ENCODE data around the gene CPT1A.

Gene CPT1A

DNA sequence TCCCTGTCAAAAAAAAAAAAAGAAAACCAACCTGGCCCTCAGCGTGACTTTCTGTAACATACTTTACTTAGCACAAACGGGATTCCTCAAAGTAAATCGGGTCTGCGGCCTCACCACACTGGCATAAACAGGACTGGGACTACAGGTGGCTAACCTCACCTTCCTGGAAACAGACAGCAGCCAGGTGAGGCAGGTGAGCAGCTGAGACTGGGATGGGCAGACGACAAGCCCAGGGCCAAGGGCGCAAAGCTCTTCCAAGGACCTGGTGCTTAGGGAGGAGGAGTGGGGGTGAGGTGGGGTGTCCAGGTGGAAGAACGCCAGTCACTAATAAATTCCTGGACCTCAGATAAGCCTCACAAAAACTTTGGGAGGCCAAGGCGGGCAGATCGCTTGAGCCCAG, 15.0 kb downstream of the CPT1A start:
- Mint-ChIP-seq H3K27ac (no peak overlapping the region), H3K4me3 (no peak overlapping the region), H3K9me3 (no peaks in the 10 kb centered on the region), H3K4me1 (peaks cover 42% of the 10 kb centered on the region), H3K27me3 (no peaks in the 10 kb centered on the region)
- DNase-seq (no peak), ATAC-seq (no peak)

DNA sequence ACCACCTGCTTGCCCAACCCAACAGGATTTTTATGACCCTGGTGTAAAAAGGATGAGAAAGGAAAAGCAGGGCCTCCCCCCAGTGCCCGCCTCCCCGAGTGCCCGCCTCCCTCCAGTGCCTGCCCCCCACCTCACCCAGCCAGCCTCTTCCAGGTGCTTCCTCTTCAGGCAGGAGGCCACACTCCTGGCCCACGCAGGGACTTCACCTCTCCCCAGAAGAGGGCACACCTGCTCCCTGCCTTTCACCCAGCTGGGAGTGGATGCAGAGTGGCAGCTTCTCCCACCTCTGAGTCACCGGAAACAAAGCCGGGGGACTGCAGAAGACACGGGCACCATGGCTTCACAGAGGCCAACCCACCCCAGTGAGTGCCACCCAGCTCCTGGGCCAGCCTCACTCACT, 16.1 kb downstream of the CPT1A start:
- Mint-ChIP-seq H3K9me3 (no peaks in the 10 kb centered on the region), H3K4me1 (peaks cover 37% of the 10 kb centered on the region), H3K27me3 (no peaks in the 10 kb centered on the region), H3K4me3 (peak overlapping the region in 1 of 2 donors; percentile 65), H3K27ac (peak overlapping the region; percentile 42 to 90)
- DNase-seq (peak; percentile 27 to 57), ATAC-seq (peak; percentile 90)

DNA sequence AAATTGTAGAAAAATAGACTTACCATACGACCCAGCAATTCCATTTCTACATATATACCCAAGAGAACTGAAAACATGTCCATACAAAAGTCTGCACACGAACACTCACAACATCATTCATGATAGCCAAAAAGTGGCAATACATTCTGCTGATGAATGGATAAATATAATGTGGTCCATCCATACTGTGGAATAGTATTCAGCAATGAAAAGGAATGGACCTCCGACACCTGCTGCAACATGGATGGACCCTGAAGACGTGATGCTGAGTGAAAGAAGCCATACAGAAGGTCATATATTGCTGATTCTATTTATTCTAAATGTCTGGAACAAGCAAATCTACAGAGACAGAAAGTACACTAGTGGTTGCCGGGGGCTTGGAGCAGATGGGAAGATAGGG, 19.2 kb downstream of the CPT1A start:
- peaks cover 26% of the 10 kb centered on the region for H3K4me1 Mint-ChIP-seq

DNA sequence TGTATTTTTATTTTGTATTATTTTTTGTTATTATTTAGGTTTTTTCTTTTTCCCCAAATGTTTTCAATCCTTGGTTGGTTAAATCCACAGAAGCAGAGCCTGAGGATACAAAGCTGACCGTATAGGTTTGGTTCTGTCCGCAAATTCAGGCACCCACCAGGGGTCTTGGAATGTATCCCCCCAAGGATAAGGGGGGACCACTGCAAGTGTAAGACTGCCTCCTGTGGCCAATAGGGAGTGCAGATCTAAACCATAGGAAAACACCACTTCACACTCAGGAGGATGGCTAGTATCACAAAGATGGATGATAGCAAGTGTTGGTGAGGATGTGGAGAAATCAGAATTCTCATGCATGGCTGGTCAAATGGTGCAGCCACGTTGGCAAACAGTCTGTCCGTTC, 20.0 kb downstream of the CPT1A start:
- H3K4me3 Mint-ChIP-seq = no peak overlapping the region
- peaks cover 32% of the 10 kb centered on the region for H3K4me1 Mint-ChIP-seq
- DNase-seq = no peak
- H3K27me3 Mint-ChIP-seq = no peaks in the 10 kb centered on the region
- no peak for ATAC-seq
- no peaks in the 10 kb centered on the region for H3K9me3 Mint-ChIP-seq
- no peak overlapping the region for H3K27ac Mint-ChIP-seq

More for the DNA sequence above, 19.2 kb downstream of the CPT1A start:
- H3K9me3 Mint-ChIP-seq = no peaks in the 10 kb centered on the region
- DNase-seq = no peak
- ATAC-seq = no peak
- no peaks in the 10 kb centered on the region for H3K27me3 Mint-ChIP-seq
- H3K4me3 Mint-ChIP-seq = no peak overlapping the region
- H3K27ac Mint-ChIP-seq = no peak overlapping the region

DNA sequence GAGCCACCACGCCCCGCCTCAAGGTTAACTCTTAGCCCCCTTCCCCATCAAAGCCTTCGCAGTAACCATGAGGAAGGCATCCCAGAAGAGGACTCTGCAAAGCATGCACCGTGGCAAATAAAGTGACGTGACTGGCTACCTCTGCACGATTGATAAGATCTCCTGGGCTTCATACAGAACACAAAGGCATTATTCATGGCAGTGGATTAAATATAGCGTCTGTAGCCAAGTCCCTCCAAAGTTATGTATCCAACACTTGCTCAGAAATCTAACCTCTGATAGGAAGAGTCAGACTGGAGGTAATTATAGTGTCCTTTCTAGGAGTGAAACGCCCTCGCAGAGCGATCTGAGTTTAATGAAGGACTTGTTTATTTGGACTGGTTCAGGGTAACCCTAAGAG, 22.4 kb downstream of the CPT1A start:
- Mint-ChIP-seq H3K4me1 (peaks cover 23% of the 10 kb centered on the region), H3K4me3 (no peak overlapping the region), H3K27ac (no peak overlapping the region), H3K9me3 (no peaks in the 10 kb centered on the region), H3K27me3 (no peaks in the 10 kb centered on the region)
- DNase-seq = no peak
- no peak for ATAC-seq

GRCh38 chr11:68818181-68818580, 23.5 kb downstream of the CPT1A start:
- H3K27me3 Mint-ChIP-seq = no peaks in the 10 kb centered on the region
- ATAC-seq = no peak
- H3K9me3 Mint-ChIP-seq = no peaks in the 10 kb centered on the region
- H3K4me1 Mint-ChIP-seq = peaks cover 23% of the 10 kb centered on the region
- peak overlapping the region in 1 of 2 donors; percentile 72 for H3K27ac Mint-ChIP-seq
- H3K4me3 Mint-ChIP-seq = no peak overlapping the region
- no peak for DNase-seq

GRCh38 chr11:68817554-68817953, 24.2 kb downstream of the CPT1A start:
- H3K27me3 Mint-ChIP-seq = no peaks in the 10 kb centered on the region
- no peaks in the 10 kb centered on the region for H3K9me3 Mint-ChIP-seq
- H3K27ac Mint-ChIP-seq = peak overlapping the region; percentile 52 to 72
- DNase-seq (no peak), ATAC-seq (no peak)
- H3K4me3 Mint-ChIP-seq = peak overlapping the region in 1 of 2 donors; percentile 56
- H3K4me1 Mint-ChIP-seq = peaks cover 23% of the 10 kb centered on the region

GRCh38 chr11:68816917-68817419, 24.7 kb downstream of the CPT1A start:
- H3K4me3 Mint-ChIP-seq = peak overlapping the region in 1 of 2 donors; percentile 56
- H3K27ac Mint-ChIP-seq = peak overlapping the region; percentile 72 to 83
- H3K9me3 Mint-ChIP-seq = no peaks in the 10 kb centered on the region
- ATAC-seq (peak; percentile 81), DNase-seq (peak in 1 of 2 donors; percentile 33)
- H3K27me3 Mint-ChIP-seq = no peaks in the 10 kb centered on the region
- H3K4me1 Mint-ChIP-seq = peaks cover 23% of the 10 kb centered on the region

GRCh38 chr11:68816251-68816776, 25.4 kb downstream of the CPT1A start:
- ATAC-seq (peak; percentile 7), DNase-seq (no peak)
- Mint-ChIP-seq H3K27ac (peak overlapping the region; percentile 72 to 83), H3K9me3 (no peaks in the 10 kb centered on the region), H3K27me3 (no peaks in the 10 kb centered on the region), H3K4me1 (peaks cover 23% of the 10 kb centered on the region), H3K4me3 (peak overlapping the region in 1 of 2 donors; percentile 11)

GRCh38 chr11:68813773-68814172, 27.9 kb downstream of the CPT1A start:
- ATAC-seq (no peak), DNase-seq (no peak)
- no peaks in the 10 kb centered on the region for H3K27me3 Mint-ChIP-seq
- H3K9me3 Mint-ChIP-seq = no peaks in the 10 kb centered on the region
- H3K4me1 Mint-ChIP-seq = peaks cover 23% of the 10 kb centered on the region
- no peak overlapping the region for H3K27ac Mint-ChIP-seq
- H3K4me3 Mint-ChIP-seq = no peak overlapping the region

- H3K27me3 Mint-ChIP-seq = no peaks in the 10 kb centered on the region
- ATAC-seq (no peak), DNase-seq (no peak)
- peaks cover 14% of the 10 kb centered on the region for H3K4me1 Mint-ChIP-seq
- H3K27ac Mint-ChIP-seq = peak overlapping the region in 1 of 2 donors; percentile 24
- no peaks in the 10 kb centered on the region for H3K9me3 Mint-ChIP-seq
- H3K4me3 Mint-ChIP-seq = no peak overlapping the region
These were observed 29.2 kb downstream of the CPT1A start for GRCh38 chr11:68812526-68812925.

DNA sequence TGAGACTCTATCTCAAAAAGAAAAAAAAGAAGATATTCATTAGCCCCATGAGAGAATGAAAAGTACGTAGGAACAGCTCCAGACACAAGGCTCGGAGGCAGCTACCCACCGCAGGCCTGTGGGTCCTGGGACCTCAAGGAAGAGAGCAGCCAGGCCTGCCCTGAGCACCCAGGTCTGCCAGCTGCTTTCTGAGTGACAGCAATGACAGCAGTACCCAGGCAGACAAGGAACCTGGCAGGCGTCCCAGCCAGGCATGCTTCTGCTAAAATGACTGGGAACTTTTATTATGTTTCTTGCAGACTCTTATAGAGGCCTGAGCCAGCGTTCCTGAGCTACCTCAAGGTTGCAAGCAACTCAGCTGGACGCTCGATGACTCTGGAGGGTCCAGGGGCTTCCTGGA, 31.6 kb downstream of the CPT1A start:
- no peaks in the 10 kb centered on the region for H3K9me3 Mint-ChIP-seq
- no peaks in the 10 kb centered on the region for H3K27me3 Mint-ChIP-seq
- ATAC-seq (no peak), DNase-seq (no peak)
- no peak overlapping the region for H3K4me3 Mint-ChIP-seq
- no peak overlapping the region for H3K27ac Mint-ChIP-seq
- H3K4me1 Mint-ChIP-seq = no peaks in the 10 kb centered on the region

DNA sequence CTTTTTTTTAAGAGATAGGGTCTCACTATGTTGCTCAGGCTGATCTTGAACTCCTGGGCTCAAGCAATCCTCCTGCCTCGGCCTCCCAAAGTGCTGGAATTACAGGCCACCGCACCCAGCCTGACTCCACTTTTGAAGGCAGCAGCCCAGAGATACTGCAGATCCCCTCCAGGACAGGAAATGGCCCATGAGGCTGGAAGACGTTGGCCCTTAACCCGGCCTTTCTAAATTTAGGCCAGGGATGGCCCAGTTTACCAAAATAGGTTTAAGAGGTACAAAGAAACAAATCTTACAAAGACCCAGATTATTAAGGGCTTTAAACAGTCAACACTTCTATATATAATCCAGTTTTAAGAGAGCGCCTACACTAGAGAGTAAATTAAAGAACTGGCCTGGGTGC, 32.2 kb downstream of the CPT1A start:
- no peaks in the 10 kb centered on the region for H3K9me3 Mint-ChIP-seq
- H3K27ac Mint-ChIP-seq = no peak overlapping the region
- H3K4me3 Mint-ChIP-seq = no peak overlapping the region
- no peak for ATAC-seq
- DNase-seq = no peak
- H3K4me1 Mint-ChIP-seq = no peaks in the 10 kb centered on the region
- H3K27me3 Mint-ChIP-seq = no peaks in the 10 kb centered on the region

- Mint-ChIP-seq H3K4me1 (no peaks in the 10 kb centered on the region), H3K9me3 (no peaks in the 10 kb centered on the region), H3K27ac (no peak overlapping the region), H3K4me3 (no peak overlapping the region), H3K27me3 (no peaks in the 10 kb centered on the region)
- DNase-seq (no peak), ATAC-seq (no peak)
These were observed 32.9 kb downstream of the CPT1A start for GRCh38 chr11:68808787-68809186.

GRCh38 chr11:68806931-68807844, 34.5 kb downstream of the CPT1A start:
- no peaks in the 10 kb centered on the region for H3K27me3 Mint-ChIP-seq
- H3K9me3 Mint-ChIP-seq = no peaks in the 10 kb centered on the region
- no peak overlapping the region for H3K4me3 Mint-ChIP-seq
- DNase-seq (no peak), ATAC-seq (no peak)
- no peaks in the 10 kb centered on the region for H3K4me1 Mint-ChIP-seq
- H3K27ac Mint-ChIP-seq = no peak overlapping the region

GRCh38 chr11:68804786-68805185, 36.9 kb downstream of the CPT1A start:
- Mint-ChIP-seq H3K4me3 (no peak overlapping the region), H3K9me3 (no peaks in the 10 kb centered on the region), H3K27ac (no peak overlapping the region), H3K27me3 (no peaks in the 10 kb centered on the region), H3K4me1 (no peaks in the 10 kb centered on the region)
- no peak for DNase-seq
- ATAC-seq = no peak

Measured in stimulated activated naive CD8-positive, alpha-beta T cell treated with anti-CD3 and anti-CD28 coated beads, Interleukin-15, amount 100 ng/mL, for 72 hours (primary cell).